Measurements from ENCODE around the gene ATE1. TPM values are rescaled to one million over a fixed set of nuclear protein-coding genes. Genes with fewer than 3 reads are reported as not detected.

ATE1 gene
- total and polyA plus RNA-seq, 2 donors (not counting 1 experiment from before 2014, with no cell fraction given) = 19.3 to 28.1 TPM

- H3K4me3 ChIP-seq (replicated peaks in 1 of 4; ENCODE audit: control extremely low read depth in 1 of 4, insufficient read depth in 1 of 4, low read depth in 3 of 4, low read length in 4 of 4) = no peak overlapping the region
- H4K20me1 ChIP-seq (ENCODE audit: control insufficient read depth, extremely low read depth, insufficient read depth, low read length) = no peaks in the 10 kb centered on the region
- H3K9me3 ChIP-seq (ENCODE audit: control insufficient read depth, insufficient read depth, low read depth, low read length) = no peaks in the 10 kb centered on the region
- no peaks in the 10 kb centered on the region for H3K79me2 ChIP-seq (ENCODE audit: control insufficient read depth, insufficient read depth, low read length)
- no peaks in the 10 kb centered on the region for H3K4me1 ChIP-seq (ENCODE audit: control insufficient read depth, extremely low read depth, insufficient read depth, low read length)
- H2AFZ ChIP-seq (ENCODE audit: low read length) = no peak overlapping the region
- no peaks in the 10 kb centered on the region for H3K27me3 ChIP-seq (ENCODE audit: control insufficient read depth, insufficient read depth, low read length)
- no peaks in the 10 kb centered on the region for H3K36me3 ChIP-seq (ENCODE audit: control insufficient read depth, insufficient read depth, low read length)
- DNase-seq (ENCODE audit: low read depth in 2 of 2) = no peak
- no peak overlapping the region for H3K9ac ChIP-seq (ENCODE audit: insufficient read depth, low read length)
- TF ChIP-seq, protein P1, sequence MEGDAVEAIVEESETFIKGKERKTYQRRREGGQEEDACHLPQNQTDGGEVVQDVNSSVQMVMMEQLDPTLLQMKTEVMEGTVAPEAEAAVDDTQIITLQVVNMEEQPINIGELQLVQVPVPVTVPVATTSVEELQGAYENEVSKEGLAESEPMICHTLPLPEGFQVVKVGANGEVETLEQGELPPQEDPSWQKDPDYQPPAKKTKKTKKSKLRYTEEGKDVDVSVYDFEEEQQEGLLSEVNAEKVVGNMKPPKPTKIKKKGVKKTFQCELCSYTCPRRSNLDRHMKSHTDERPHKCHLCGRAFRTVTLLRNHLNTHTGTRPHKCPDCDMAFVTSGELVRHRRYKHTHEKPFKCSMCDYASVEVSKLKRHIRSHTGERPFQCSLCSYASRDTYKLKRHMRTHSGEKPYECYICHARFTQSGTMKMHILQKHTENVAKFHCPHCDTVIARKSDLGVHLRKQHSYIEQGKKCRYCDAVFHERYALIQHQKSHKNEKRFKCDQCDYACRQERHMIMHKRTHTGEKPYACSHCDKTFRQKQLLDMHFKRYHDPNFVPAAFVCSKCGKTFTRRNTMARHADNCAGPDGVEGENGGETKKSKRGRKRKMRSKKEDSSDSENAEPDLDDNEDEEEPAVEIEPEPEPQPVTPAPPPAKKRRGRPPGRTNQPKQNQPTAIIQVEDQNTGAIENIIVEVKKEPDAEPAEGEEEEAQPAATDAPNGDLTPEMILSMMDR (conservative IDR thresholded peaks at IDR 0.05 in 1 of 2, IDR thresholded peaks at IDR 0.05 in 1 of 2; ENCODE audit: low read depth in 1 of 2, low read length in 2 of 2) = no peak
- no peak for TF ChIP-seq EZH2 (IDR thresholded peaks at IDR 0.05; ENCODE audit: low read length, missing control alignments)
- no peak overlapping the region for H3K27ac ChIP-seq (ENCODE audit: insufficient read depth, low read length)
- no peak overlapping the region for H3K4me2 ChIP-seq (ENCODE audit: extremely low read depth, insufficient read depth, low read length)
These were observed 72.9 kb downstream of the ATE1 start for GRCh38 chr10:121854809-121855445.

- H3K36me3 ChIP-seq (ENCODE audit: control insufficient read depth, insufficient read depth, low read length) = no peaks in the 10 kb centered on the region
- no peaks in the 10 kb centered on the region for H3K9me3 ChIP-seq (ENCODE audit: control insufficient read depth, insufficient read depth, low read depth, low read length)
- DNase-seq (ENCODE audit: low read depth in 2 of 2) = no peak
- no peak overlapping the region for H3K9ac ChIP-seq (ENCODE audit: insufficient read depth, low read length)
- H3K4me1 ChIP-seq (ENCODE audit: control insufficient read depth, extremely low read depth, insufficient read depth, low read length) = no peaks in the 10 kb centered on the region
- no peaks in the 10 kb centered on the region for H4K20me1 ChIP-seq (ENCODE audit: control insufficient read depth, extremely low read depth, insufficient read depth, low read length)
- H3K4me3 ChIP-seq (replicated peaks in 1 of 4; ENCODE audit: control extremely low read depth in 1 of 4, insufficient read depth in 1 of 4, low read depth in 3 of 4, low read length in 4 of 4) = no peak overlapping the region
- no peak overlapping the region for H3K27ac ChIP-seq (ENCODE audit: insufficient read depth, low read length)
- H3K27me3 ChIP-seq (ENCODE audit: control insufficient read depth, insufficient read depth, low read length) = no peaks in the 10 kb centered on the region
- H3K79me2 ChIP-seq (ENCODE audit: control insufficient read depth, insufficient read depth, low read length) = no peaks in the 10 kb centered on the region
- H3K4me2 ChIP-seq (ENCODE audit: extremely low read depth, insufficient read depth, low read length) = no peak overlapping the region
- no peak overlapping the region for H2AFZ ChIP-seq (ENCODE audit: low read length)
- TF ChIP-seq, protein P1 (conservative IDR thresholded peaks at IDR 0.05 in 1 of 2, IDR thresholded peaks at IDR 0.05 in 1 of 2; ENCODE audit: low read depth in 1 of 2, low read length in 2 of 2) = no peak
- TF ChIP-seq EZH2 (IDR thresholded peaks at IDR 0.05; ENCODE audit: low read length, missing control alignments) = no peak
These were observed 73.9 kb downstream of the ATE1 start for GRCh38 chr10:121853950-121854349.

GRCh38 chr10:121851786-121852185 is 76.0 kb downstream of the ATE1 start:
- DNase-seq (ENCODE audit: low read depth in 2 of 2) = peak in 1 of 2 donors; percentile 4
- H3K4me2 ChIP-seq (ENCODE audit: extremely low read depth, insufficient read depth, low read length) = no peak overlapping the region
- H3K4me3 ChIP-seq (replicated peaks in 1 of 4; ENCODE audit: control extremely low read depth in 1 of 4, insufficient read depth in 1 of 4, low read depth in 3 of 4, low read length in 4 of 4) = no peak overlapping the region
- H3K4me1 ChIP-seq (ENCODE audit: control insufficient read depth, extremely low read depth, insufficient read depth, low read length) = no peaks in the 10 kb centered on the region
- no peak overlapping the region for H2AFZ ChIP-seq (ENCODE audit: low read length)
- H3K36me3 ChIP-seq (ENCODE audit: control insufficient read depth, insufficient read depth, low read length) = no peaks in the 10 kb centered on the region
- H3K9ac ChIP-seq (ENCODE audit: insufficient read depth, low read length) = no peak overlapping the region
- TF ChIP-seq EZH2 (IDR thresholded peaks at IDR 0.05; ENCODE audit: low read length, missing control alignments) = no peak
- TF ChIP-seq, protein P1 (conservative IDR thresholded peaks at IDR 0.05 in 1 of 2, IDR thresholded peaks at IDR 0.05 in 1 of 2; ENCODE audit: low read depth in 1 of 2, low read length in 2 of 2) = no peak
- no peaks in the 10 kb centered on the region for H3K27me3 ChIP-seq (ENCODE audit: control insufficient read depth, insufficient read depth, low read length)
- no peaks in the 10 kb centered on the region for H3K79me2 ChIP-seq (ENCODE audit: control insufficient read depth, insufficient read depth, low read length)
- no peaks in the 10 kb centered on the region for H4K20me1 ChIP-seq (ENCODE audit: control insufficient read depth, extremely low read depth, insufficient read depth, low read length)
- no peak overlapping the region for H3K27ac ChIP-seq (ENCODE audit: insufficient read depth, low read length)
- no peaks in the 10 kb centered on the region for H3K9me3 ChIP-seq (ENCODE audit: control insufficient read depth, insufficient read depth, low read depth, low read length)

Measured in fibroblast of lung (primary cell).